Activated T-helper 9 cell treated with anti-CD3 and anti-CD28 coated beads, Interleukin-2, amount 50 U/mL, for 16 hours (primary cell): ENCODE measurements around the gene FASN.
A peak's percentile ranks its signal among the peaks of the same experiment; 100 is the strongest.

Experiments used
- DNase-seq: peaks from one replicate; pipeline ENCODE4 v3.0.0-alpha.2; 2020; ENCODE audit warnings: low read depth

Gene FASN

DNA sequence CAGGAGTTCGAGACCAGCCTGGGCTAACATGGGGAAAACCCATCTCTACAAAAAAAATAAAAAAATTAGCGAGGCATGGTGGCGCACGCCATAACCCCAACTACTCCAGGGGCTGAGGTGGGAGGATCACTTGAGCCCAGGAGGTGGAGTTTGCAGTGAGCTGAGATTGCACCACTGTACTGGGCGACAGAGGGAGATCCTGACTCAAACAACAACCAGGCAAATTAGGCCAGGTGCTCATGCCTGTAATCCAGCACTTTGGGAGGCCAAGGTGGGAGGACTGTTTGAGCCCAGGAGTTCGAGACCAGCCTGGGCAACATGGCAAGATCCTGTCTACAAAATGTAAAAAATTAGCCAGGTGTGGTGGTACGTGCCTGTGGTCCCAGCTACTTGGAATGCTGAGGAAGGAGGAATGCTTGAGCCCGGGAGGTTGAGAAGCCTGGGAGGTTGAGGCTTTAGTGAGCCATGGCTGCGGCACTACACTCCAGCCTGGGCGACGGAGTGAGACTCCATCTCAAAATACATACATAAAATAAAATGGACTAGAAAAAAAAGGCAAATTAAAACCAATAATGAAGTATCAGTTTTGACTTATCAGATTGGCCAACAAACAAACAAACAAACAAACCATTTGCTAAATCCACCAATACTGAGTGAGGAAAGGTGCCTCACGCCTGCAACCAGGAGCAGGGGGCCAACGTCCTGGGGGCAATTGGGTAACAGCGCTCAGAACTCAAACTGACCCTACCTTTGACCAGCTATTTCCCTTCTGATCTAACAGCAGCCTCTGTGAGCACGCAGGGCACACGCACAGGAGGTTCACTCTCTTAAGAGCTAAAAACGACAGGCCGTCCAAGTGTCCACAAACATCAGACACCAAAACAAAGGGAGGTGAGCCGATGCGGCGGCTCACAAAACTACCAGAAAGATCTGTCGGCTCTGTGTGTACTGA is 19.4 kb upstream of the FASN start:
- no peak for DNase-seq

DNA sequence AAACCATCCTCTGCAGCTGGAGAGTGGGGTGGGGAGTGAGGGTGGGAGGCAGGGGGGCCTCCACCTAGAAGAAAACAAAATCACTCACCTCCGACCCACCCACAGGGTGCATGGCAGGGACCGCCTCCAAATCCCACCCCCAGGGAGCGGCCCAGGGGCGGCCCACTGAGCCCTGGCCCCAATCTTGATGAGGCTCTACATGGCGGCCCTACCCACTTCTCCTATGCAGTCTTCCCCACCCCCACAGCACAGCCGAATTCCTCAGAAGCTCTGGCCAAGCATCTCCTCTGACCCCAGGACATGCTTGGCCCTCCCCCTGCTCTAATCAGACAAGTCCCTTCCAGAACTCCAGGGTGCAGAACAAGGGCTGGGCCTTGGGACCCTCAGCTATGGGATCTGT is 18.2 kb upstream of the FASN start:
- DNase-seq, result no peak

DNA sequence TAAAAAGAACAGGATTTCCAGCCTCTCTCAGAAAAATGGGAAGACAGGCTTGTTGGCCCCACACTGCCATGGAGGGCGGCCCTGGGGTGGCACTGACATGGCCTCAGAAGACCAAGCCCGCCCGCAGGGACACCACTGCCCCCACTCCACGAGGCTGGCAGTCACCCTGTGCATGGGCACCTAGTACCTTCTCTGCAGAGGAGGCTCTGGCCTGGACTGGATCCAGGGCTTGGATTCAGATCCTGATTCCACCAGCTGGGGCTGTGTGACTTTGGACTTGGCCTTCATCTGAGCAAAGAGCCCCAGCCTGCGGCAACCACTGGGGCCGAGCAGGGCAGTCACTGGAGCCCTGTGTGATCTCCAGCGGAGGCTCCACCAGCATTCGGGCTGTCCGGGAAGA is 16.8 kb upstream of the FASN start:
- no peak for DNase-seq

DNA sequence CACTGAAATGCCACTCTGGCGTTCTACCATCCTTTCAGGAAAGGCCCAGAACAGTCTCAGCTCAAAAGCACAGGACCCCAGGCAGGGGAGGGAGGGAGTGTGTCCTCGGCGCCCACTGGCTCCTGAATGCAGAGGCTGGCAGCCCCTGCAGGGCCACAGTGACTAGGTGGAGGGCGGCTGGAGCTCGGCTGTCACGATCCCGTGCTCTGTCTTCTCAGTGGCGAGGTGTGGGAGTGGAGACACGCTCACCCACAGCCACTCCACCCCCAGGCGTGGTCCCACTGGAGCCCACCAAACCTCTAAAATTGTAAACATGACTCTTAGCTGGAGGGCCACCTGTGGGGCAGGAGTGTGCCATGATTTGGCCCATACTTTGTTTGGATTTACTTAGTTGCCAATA is 16.4 kb upstream of the FASN start:
- no peak for DNase-seq

DNA sequence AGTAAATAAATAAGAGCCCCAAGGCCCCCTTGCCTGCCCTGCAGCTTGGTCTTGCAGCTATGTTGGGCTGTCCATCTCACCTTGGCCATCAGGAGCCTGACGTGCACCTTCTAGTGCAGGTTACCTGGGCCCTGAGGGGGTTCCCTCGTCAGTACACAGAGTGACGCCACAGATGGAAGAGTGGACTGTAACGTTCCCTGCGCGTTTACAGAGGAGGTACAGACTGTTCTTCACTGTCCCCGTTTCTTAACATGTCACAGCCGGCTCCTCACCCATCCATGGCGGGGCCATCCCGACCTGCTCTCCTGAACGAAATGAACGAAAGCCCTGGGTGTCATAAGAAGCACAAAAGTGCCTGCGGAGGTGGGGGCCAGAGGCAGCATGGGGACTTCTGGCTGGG is 15.9 kb upstream of the FASN start:
- DNase-seq, result no peak

DNA sequence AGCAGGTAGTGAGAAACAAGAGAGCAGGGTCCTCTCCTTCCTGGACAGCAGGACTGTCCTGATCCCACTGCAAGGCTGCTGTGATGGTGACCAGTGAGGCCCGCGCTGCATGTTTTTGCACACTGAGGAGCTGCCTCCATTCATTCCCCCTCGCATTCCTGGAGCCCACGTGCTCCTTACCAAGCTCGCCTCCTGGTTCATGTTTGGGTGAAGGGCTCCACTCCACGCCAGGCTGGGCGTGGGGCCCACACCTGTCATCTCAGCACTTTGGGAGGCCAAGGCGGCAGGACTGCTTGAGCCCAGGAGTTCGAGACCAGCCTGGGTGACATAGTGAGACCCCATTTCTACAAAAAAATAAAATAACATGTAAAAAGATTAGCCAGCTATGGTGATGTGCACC is 15.4 kb upstream of the FASN start:
- DNase-seq, result no peak

DNA sequence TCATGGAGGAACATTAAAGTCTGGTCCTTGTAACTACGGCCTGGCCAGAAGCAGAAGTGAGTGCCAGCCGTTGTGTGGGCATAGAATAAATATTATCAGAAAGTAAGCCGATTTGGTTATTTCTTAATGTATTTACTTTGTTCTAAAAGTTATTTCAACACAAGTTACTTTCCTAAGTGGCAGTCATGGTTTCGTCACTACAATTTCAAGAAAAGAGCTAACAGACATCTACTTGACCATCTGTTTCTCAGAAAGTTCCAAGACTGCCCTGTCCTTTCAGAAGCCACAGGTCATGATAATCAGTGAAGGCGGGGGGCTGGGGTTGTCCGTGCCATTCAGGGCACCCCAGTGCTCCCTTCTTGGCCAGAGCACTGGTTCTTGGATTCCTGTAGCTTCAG is 14.9 kb upstream of the FASN start:
- no peak for DNase-seq

DNA sequence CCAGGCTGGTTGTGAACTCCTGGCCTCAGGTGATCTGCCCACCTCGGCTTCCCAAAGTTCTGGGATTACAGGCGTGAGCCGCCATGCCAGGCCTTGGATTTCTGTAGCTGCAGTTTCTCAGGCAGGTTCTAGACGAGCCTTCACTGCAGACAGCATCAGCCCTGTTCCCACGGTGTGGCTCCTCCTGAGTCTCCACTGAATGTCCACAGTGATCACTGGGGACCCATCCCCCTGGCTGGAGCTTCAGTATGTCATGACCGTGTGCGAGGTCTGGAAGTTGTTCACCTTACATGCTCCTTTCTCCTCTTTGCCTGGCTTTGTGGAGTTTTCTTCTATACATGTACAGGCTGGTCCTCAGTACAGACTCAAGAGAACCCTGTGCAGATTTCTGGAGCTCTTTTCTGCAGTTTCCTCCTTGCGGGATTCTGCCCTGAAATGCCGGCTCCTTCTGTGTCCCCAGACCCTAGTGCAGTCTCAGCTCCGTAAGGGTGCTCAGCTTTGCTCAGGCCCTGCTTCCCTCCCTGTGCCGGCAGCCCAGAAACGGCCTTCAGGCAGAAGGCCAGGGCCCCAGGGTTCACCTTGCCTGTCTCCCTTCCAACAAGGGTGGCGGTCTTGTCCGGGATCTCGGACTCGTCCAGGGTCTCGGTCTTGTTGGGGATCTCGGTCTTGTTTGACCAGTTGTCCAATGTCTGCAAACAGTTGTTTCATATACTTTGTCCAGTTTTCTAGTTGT is 14.3 kb upstream of the FASN start:
- no peak for DNase-seq

DNA sequence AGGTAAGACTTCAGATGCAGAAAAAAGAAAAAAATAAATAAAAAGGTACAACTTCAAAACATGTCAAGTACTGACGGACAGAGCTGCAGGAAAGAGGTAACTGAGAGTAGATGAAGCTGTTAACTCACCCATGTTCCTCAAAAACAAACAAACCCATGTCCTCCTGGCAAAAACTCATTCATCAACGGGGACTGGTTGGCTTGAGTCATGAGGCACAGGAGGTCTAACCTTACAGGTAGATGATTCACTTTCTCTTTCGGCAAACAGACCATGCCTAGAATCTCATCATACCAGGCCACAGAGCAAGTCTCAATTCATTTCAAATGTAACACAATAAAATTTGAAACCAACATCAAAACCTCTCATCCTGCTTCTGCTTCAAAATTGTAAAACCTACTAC is 12.3 kb upstream of the FASN start:
- no peak for DNase-seq

DNA sequence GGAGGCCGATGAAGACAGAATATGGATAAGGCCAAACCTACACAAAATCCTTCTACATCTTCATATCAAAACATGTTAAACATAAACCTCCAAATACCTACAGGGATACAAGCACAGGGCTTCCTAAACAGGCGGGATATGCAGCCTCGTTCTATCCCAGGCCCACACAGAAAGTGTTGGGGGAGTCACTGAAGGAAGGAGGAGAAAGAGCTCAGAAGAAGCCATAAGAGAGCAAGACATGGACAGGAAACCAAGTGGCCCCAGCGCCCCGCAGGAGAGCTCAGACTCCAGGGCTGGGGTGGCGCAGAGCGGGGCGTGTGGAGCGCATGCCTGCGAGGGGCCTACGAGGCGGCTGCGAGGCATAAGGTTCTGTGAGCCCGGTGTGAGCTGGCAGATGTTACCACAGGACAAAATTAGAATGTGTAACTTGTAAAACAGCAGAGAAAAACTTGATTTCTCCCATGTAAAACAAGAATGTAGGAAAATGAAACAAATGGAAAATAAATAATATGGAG is 11.0 kb upstream of the FASN start:
- no peak for DNase-seq

DNA sequence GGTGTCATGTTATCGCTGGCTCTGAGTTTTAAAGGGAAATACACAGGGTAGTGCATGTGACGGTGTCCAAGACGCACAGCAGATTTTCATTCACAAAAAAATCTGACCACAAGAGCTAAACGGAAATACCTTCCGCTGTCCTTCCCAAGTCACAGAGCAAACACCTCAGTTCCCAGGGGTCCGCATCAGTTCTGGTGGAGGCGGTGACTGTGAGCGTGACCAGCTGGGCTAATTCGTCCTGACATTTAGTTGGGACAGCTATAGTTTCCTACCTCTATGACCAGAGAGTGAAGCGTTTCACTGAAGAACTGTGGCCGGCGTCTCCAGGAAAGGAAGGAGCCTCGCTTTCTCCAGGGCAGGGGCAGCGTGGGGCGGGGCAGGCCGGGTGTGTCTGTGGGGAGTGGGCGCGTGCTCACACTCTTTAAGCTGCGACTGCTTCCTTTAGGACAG is 10.5 kb upstream of the FASN start:
- DNase-seq, result no peak

DNA sequence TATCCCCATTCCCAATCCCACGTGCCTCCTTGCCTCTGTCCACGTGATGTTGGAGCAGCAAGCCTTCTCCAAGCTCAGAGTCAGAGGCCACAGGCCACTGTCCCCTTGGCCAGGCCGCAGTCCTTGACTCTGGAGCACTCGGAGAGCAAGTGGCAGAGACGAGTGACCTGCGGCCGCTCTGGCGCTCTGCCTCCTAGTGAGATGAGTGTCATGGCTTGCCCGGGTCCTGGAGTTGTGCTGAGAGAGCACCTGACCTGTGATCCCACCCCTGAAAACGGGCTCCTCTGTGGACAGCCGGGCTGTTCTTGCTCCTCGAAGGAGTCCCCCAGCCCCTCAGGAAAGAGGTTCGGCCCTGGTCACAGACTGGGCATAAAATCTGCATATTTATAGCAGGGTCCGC is 10.0 kb upstream of the FASN start:
- DNase-seq, result no peak

DNA sequence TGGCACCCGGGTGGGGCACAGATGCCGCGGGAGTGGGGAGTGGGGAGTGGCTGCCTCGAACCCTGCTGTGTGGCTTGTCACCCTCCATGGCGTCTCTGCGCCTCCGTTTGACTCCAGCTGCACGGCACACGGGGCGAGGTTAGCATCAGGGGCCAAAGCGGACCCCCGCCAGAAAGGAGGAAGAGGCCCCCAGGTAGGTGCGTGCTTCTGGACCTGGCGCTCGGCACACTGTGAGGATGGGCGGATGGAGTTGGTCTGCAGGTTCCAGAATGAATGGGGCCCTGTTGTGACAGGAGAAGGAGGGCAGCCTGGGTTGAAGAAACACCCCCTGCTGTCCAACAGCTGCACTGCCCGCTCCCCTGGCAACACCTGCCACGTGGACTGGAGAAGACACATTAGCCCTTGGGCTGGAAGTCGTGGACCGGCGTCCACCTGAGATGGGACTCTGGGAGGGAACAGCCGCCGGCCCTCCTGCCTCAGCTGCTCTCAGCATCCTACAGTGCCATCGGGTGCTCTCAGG is 9.4 kb upstream of the FASN start:
- DNase-seq, result no peak

DNA sequence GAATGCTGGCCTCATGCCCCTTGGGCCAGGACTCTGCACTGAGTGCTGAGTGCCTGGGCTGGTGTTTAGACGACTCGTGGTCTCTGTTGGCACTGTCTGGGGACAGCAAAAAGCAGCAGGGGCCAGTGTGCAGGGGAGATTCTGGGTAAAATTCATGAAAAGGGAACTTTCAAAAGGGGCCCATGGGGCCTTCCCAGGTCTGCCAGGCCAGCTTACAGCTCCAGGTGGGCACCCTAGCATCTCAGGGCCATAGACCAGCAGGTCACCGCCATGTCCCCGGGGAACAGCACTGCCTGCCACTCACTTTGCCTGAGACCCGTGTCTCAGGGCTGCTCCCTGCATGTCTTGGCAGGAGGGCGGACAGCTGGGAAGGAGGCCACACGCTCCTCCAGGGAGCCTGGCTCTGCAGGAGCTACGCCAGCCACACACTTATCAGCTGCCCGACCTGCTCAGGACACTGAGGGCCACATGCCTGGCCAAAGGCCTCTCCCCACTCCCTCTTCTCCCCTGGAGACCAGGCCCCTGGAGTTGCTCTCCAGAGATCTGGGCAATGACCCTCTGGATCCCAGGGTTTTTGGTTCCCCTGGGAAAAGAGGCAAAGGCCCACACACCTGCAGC is 8.8 kb upstream of the FASN start:
- no peak for DNase-seq

DNA sequence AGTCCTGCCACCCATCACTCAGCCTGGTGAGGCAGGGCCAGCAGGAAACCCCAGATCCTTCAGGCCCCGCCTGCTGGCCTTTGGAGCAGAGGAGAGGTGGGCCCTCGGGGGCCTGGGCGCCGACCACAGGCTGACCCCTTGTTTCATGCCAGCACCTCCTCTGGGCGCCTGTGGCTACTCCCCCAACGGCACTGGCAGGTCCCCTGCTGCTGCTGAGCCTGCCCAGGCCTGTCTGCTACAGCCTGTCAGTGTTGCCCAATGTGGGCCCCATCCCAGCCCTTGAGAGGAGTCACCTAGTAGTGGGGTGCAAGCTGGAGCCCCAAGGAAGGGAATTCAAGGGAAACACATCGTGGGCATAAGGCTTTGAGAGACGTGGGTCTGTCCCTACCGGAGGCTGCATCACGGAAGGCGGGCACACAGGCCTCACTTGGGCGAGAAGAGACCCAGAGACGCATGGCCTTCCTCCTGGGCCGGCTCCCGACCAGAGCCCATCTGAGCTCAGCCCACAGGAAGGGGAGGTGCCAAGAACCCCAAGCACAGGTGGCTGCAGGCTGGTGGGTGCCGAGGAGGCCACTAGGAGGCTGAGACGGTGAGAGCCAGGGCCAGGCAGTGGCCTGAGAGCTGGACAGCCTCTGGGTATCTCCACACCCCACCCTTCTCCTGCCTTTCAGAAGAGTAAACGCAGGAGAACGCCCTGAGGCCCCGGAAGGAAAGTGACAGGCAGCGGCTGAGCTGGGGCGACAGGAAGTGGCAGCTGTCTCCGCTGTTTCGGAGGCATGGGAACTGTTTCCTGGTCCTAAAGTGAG is 8.0 kb upstream of the FASN start:
- peak; percentile 39 for DNase-seq

DNA sequence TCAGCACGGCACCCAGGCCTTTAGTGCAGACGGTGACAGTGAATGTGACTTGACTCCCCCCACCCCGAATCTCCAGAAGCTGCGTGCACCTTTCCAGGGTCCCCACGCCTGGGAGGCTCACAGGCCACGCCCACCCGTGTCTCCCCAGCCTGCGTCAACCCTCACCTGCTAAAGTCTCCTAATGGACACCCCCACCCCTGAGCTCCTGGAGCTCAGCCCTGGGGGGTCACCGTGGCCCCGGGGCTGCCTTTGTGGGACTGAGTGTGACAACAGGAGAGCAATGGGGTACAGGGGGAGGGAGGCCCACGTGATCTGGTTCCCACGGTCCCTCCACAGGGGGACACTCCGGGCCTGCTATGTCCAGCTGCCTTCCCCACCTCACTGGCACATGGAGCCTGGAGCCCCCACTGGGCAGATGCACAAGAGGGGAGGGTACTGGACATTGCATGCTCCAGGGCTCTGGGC is 7.4 kb upstream of the FASN start:
- no peak for DNase-seq

DNA sequence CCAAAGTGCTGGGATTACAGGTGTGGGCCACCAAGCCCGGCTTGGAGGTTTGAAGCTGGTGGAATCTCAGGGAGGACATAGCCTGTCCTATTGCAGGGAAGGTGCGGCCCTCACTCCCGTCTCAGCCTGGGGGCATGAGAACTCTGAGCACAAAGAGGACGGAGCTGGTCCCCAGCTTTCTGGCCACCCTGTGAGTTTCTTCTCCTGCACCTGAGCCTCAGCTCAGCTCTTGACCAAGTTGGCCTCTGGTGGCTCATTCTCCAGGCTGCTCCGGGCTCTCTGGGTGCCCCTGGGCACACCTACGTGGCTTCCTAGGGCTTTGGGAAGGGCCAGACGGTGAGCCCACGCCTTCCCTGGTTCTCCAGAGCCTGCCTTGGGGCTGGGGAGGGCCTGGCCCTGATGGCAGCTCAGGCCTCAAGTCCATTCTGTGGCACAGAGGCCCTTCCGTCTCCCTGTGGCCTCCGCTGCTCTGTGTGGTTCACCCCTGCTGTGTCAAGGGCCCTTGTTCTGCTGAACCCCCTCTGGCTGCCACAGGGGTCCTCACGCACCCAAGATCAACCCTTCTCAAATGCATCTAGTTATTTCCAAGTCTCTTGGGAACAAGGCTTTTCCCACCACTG is 6.9 kb upstream of the FASN start:
- DNase-seq, result no peak

DNA sequence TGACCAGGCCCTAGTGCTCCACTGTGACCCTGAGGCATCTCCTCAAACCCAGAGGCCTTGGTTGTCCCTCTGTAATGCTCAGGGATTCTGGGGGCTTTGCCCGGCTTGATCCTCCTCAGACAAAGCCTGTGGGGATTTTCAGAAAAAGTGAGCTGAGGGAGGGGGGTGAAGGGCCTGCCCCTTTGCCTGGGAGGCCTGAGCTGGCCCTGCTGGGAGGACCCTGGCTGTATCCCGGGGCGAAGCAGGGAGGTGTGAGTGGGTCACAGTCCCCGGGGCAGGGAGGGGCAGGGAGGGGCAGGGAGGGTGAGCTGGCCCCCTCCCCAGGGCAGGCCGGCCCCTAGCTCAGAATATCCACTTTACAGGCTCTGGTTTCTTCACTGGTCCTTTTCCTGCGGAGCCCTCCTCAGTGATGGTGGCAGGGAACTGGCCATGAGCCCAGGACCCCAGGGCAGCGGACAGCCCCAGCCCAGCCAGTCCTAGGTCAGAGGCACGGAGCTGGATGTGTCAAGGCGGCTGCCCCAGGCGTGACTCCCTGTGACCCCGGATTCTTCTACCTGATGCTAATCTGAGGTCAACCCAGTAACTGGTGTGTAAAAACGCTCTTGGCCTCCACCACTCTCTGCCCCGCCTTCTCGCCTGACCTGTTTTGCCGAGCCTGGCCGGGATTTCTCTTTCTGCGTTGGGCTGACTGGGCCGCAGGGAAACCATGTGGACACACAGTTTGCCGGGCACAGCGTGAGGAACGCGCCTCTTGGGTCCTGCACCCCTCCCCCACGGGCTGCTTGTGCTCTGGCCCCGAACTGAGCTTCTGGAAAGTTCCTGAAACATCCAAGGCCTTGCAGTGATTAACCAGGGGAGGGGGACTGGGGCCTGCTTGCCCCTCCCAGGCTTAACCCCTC is 5.8 kb upstream of the FASN start:
- no peak for DNase-seq

DNA sequence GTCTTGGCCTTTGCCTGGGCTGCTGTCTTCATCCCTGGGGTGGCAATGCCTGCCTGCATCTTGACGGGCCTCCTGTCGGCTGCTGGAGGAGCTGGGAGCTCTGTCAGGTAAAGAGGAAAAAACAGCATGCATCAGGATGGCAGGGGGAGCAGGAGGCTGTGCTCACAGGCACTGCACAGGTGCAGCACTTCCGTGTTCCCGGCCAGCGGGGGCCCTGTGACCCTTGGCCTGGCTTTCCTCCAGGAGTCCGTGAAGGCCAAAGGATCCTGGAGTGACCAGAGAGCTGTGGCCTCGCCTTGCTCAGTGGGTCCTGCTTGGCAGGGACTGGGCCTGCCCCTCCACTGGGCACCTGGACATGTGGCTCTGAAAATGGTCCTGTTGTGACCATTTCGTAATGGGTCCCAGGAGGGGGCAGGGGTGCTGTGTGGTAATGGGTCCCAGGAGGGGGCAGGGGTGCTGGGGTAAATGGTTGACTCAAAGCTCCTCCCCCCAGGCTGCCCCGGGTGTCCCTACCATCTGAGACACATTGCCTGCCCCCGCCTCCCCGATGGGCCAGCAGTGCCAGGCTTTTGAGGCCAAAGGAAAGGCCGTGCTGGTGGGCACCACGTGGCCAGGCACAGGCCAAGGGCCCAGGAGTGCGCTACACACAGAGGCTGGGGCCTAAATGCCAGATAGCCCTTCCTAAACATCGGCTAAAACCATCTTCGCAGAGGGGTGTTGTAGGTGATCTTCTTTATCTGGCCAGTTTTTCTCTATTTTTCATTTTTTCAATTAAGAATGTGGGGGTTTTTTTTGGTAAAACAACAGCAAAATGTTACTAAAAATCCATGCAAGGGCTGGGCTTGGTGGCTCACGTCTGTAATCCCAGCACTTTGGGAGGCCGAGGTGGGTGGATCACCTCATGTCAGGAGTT is 4.0 kb upstream of the FASN start:
- DNase-seq, result no peak
